Left ventricle myocardium inferior (tissue), 1 donor: Measurements from ENCODE around the gene TAS2R30. TPM values are rescaled to one million over a fixed set of nuclear protein-coding genes. Genes with fewer than 3 reads are reported as not detected.

Experiments
- DNase-seq: peaks from one replicate; pipeline ENCODE4 v3.0.0-alpha.2; 2020
- H3K27ac ChIP-seq: fragments of 200-600 bp; replicated peaks from 2 replicates; pipeline ENCODE4 v1.8.0; 2021
- H3K27me3 ChIP-seq: fragments of 200-600 bp; 2 replicates; pipeline ENCODE4 v1.8.0; 2021; ENCODE audit warnings: low read depth
- H3K36me3 ChIP-seq: fragments of 200-600 bp; 2 replicates; pipeline ENCODE4 v1.8.0; 2021
- H3K4me1 ChIP-seq: fragments of 200-600 bp; 2 replicates; pipeline ENCODE4 v1.8.0; 2021
- H3K4me3 ChIP-seq: fragments of 200-600 bp; 2 replicates; pipeline ENCODE4 v1.8.0; 2021; ENCODE audit warnings: mild to moderate bottlenecking, moderate library complexity
- H3K9me3 ChIP-seq: fragments of 200-600 bp; replicated peaks from 2 replicates; pipeline ENCODE4 v1.8.0; 2021
- CTCF ChIP-seq: fragments of 200-600 bp; IDR thresholded peaks from 2 replicates; pipeline ENCODE4 v1.8.0; 2021; ENCODE audit warnings: antibody characterized with exemption, mild to moderate bottlenecking, borderline replicate concordance
- intact Hi-C: fragments of 100-400 bp; cut with micrococcal nuclease; formaldehyde crosslinking; loops from one replicate; pipeline ENCODE4 v1.11.0; 2022
- long read RNA-seq: library from polyadenylated mRNA; unstranded; transcript quantifications from one replicate; pipeline ENCODE4 v2.0.0, GENCODE V29; 2021
- total RNA-seq: library from RNA; stranded (reverse); fragmentation: NEBNext Ultra II Directional; extraction: Animal tissue kit (Norgen Biotek cat#: 25700); gene quantifications from one replicate; pipeline ENCODE4 v1.2.1, GENCODE V29; 2021
- donor health status: DM: no; HTN: yes; CAD: no; lungs with severe emphysema.

Gene TAS2R30
- total RNA-seq: 0.44 TPM
- long read RNA-seq: 0 reads

- Histone ChIP-seq H3K27me3 (no peaks in the 10 kb centered on the region), H3K4me3 (no peak within 1 kb of the TSS), H3K36me3 (no peaks in the 10 kb centered on the region), H3K4me1 (peaks cover 36% of the 10 kb centered on the region), H3K27ac (no peak within 1 kb of the TSS), H3K9me3 (no peaks in the 10 kb centered on the region)
- no peak for DNase-seq
- intact Hi-C loops: no loop called here
- no peak for TF ChIP-seq CTCF
Measured at GRCh38 chr12:11134305-11134704, at the start of gene TAS2R30. Gene TAS2R30, minus strand, starts transcription at chr12:11134644. Its CDS starts 400 bp downstream, at chr12:11134244.

- no peak for TF ChIP-seq CTCF
- no peak overlapping the region for H3K27ac ChIP-seq
- H3K4me3 ChIP-seq: no peak overlapping the region
- no peaks in the 10 kb centered on the region for H3K9me3 ChIP-seq
- H3K27me3 ChIP-seq: no peaks in the 10 kb centered on the region
- no peaks in the 10 kb centered on the region for H3K4me1 ChIP-seq
- DNase-seq: no peak
- no peaks in the 10 kb centered on the region for H3K36me3 ChIP-seq
- intact Hi-C loops: no loop called here
Measured at GRCh38 chr12:11183011-11183410, 48.6 kb upstream of the TAS2R30 start.

- H3K27me3 ChIP-seq: no peaks in the 10 kb centered on the region
- H3K4me3 ChIP-seq: no peak overlapping the region
- no peaks in the 10 kb centered on the region for H3K36me3 ChIP-seq
- DNase-seq: no peak
- intact Hi-C loops: no loop called here
- H3K27ac ChIP-seq: no peak overlapping the region
- H3K4me1 ChIP-seq: no peaks in the 10 kb centered on the region
- H3K9me3 ChIP-seq: no peaks in the 10 kb centered on the region
- no peak for TF ChIP-seq CTCF
Measured at GRCh38 chr12:11182529-11182928, 48.1 kb upstream of the TAS2R30 start.

- intact Hi-C loops: no loop called here
- TF ChIP-seq CTCF: no peak
- no peak overlapping the region for H3K4me3 ChIP-seq
- no peaks in the 10 kb centered on the region for H3K9me3 ChIP-seq
- DNase-seq: no peak
- peaks cover 3% of the 10 kb centered on the region for H3K36me3 ChIP-seq
- H3K27me3 ChIP-seq: no peaks in the 10 kb centered on the region
- no peak overlapping the region for H3K27ac ChIP-seq
- peaks cover under 1% of the 10 kb centered on the region for H3K4me1 ChIP-seq
Measured at GRCh38 chr12:11178250-11178649, 43.8 kb upstream of the TAS2R30 start.

GRCh38 chr12:11174022-11174421 is 39.6 kb upstream of the TAS2R30 start:
- H3K9me3 ChIP-seq: no peaks in the 10 kb centered on the region
- H3K36me3 ChIP-seq: peaks cover 3% of the 10 kb centered on the region
- H3K4me3 ChIP-seq: no peak overlapping the region
- DNase-seq: no peak
- intact Hi-C loops: no loop called here
- no peak for TF ChIP-seq CTCF
- H3K4me1 ChIP-seq: peaks cover 41% of the 10 kb centered on the region
- no peaks in the 10 kb centered on the region for H3K27me3 ChIP-seq
- no peak overlapping the region for H3K27ac ChIP-seq
